Measurements from ENCODE around the gene OR6F1. TPM values are rescaled to one million over a fixed set of nuclear protein-coding genes. Genes with fewer than 3 reads are reported as not detected.

Gene OR6F1
- total and polyA plus RNA-seq, 10 of the 15 experiments (the other 5 are each of a cell fraction or from before 2014, with no cell fraction given), result not detected

GRCh38 chr1:247669225-247669624 lies 47.2 kb downstream of the OR6F1 start (continued):
- TF ChIP-seq REST (IDR thresholded peaks at IDR 0.05; ENCODE audit: low read depth, low read length) (no peak), MAX (IDR thresholded peaks at IDR 0.05; ENCODE audit: low read depth, low read length) (no peak), SMAD5 (IDR thresholded peaks at IDR 0.05; ENCODE audit: low read depth) (no peak), RB1 (IDR thresholded peaks at IDR 0.05; ENCODE audit: borderline replicate concordance) (no peak), IKZF1 (conservative IDR thresholded peaks at IDR 0.05) (no peak), ZNF592 (IDR thresholded peaks at IDR 0.05) (no peak)

Other genes with a start within 250 kb of the OR6F1 start
Only the 7 nearest of the 16 such genes appear.
- not detected in 2 replicates for gene OR2G3, start 111.1 kb downstream of the OR6F1 start, total RNA-seq (2014; rRNA removed)
- gene OR2G3, start 111.1 kb downstream of the OR6F1 start, total RNA-seq (2014; rRNA removed; fragmentation: Illumina TruSeq; extraction: Trizol), result not detected in 2 replicates
- not detected in 2 replicates for gene OR2G3, start 111.1 kb downstream of the OR6F1 start, total RNA-seq (2021)
- gene OR2G3, start 111.1 kb downstream of the OR6F1 start, polyA plus RNA-seq (2011; rRNA removed), result not detected in 2 replicates
- gene OR2G3, start 111.1 kb downstream of the OR6F1 start, polyA plus RNA-seq (2014; fragmentation: Illumina TruSeq; extraction: Trizol), result not detected in 2 replicates
- not detected for gene OR2G3, start 111.1 kb downstream of the OR6F1 start, polyA plus RNA-seq (2014; fragmentation: Nextera tagmentation; extraction: Ambion mirVana)
- not detected in 2 replicates for gene OR2G3, start 111.1 kb downstream of the OR6F1 start, polyA plus RNA-seq (2014; rRNA removed)
- not detected for gene OR2G3, start 111.1 kb downstream of the OR6F1 start, polyA plus RNA-seq (2016; fragmentation: Nextera tagmentation; extraction: Ambion mirVana)
- not detected in 2 replicates for gene OR13G1, start 36.9 kb downstream of the OR6F1 start, total RNA-seq (2014; rRNA removed)
- not detected in 2 replicates for gene OR13G1, start 36.9 kb downstream of the OR6F1 start, total RNA-seq (2014; rRNA removed; fragmentation: Illumina TruSeq; extraction: Trizol)
- not detected in 2 replicates for gene OR13G1, start 36.9 kb downstream of the OR6F1 start, total RNA-seq (2021)
- not detected in 2 replicates for gene OR13G1, start 36.9 kb downstream of the OR6F1 start, polyA plus RNA-seq (2011; rRNA removed)
- gene OR13G1, start 36.9 kb downstream of the OR6F1 start, polyA plus RNA-seq (2014; fragmentation: Illumina TruSeq; extraction: Trizol), result not detected in 2 replicates
- gene OR13G1, start 36.9 kb downstream of the OR6F1 start, polyA plus RNA-seq (2014; fragmentation: Nextera tagmentation; extraction: Ambion mirVana), result not detected
- gene OR13G1, start 36.9 kb downstream of the OR6F1 start, polyA plus RNA-seq (2014; rRNA removed), result not detected in 2 replicates
- gene OR13G1, start 36.9 kb downstream of the OR6F1 start, polyA plus RNA-seq (2016; fragmentation: Nextera tagmentation; extraction: Ambion mirVana), result not detected
- gene OR14K1, start 22.0 kb upstream of the OR6F1 start, total RNA-seq (2014; rRNA removed), result not detected in 2 replicates
- not detected in 2 replicates for gene OR14K1, start 22.0 kb upstream of the OR6F1 start, total RNA-seq (2014; rRNA removed; fragmentation: Illumina TruSeq; extraction: Trizol)
- not detected in 2 replicates for gene OR14K1, start 22.0 kb upstream of the OR6F1 start, total RNA-seq (2021)
- not detected in 2 replicates for gene OR14K1, start 22.0 kb upstream of the OR6F1 start, polyA plus RNA-seq (2011; rRNA removed)
- not detected in 2 replicates for gene OR14K1, start 22.0 kb upstream of the OR6F1 start, polyA plus RNA-seq (2014; fragmentation: Illumina TruSeq; extraction: Trizol)
- not detected for gene OR14K1, start 22.0 kb upstream of the OR6F1 start, polyA plus RNA-seq (2014; fragmentation: Nextera tagmentation; extraction: Ambion mirVana)
- not detected in 2 replicates for gene OR14K1, start 22.0 kb upstream of the OR6F1 start, polyA plus RNA-seq (2014; rRNA removed)
- gene OR14K1, start 22.0 kb upstream of the OR6F1 start, polyA plus RNA-seq (2016; fragmentation: Nextera tagmentation; extraction: Ambion mirVana), result not detected
- gene OR14A2, start 31.5 kb upstream of the OR6F1 start, total RNA-seq (2014; rRNA removed), result not detected in 2 replicates
- gene OR14A2, start 31.5 kb upstream of the OR6F1 start, total RNA-seq (2014; rRNA removed; fragmentation: Illumina TruSeq; extraction: Trizol), result not detected in 2 replicates
- not detected in 2 replicates for gene OR14A2, start 31.5 kb upstream of the OR6F1 start, total RNA-seq (2021)
- not detected in 2 replicates for gene OR14A2, start 31.5 kb upstream of the OR6F1 start, polyA plus RNA-seq (2011; rRNA removed)
- gene OR14A2, start 31.5 kb upstream of the OR6F1 start, polyA plus RNA-seq (2014; fragmentation: Illumina TruSeq; extraction: Trizol), result not detected in 2 replicates
- not detected for gene OR14A2, start 31.5 kb upstream of the OR6F1 start, polyA plus RNA-seq (2014; fragmentation: Nextera tagmentation; extraction: Ambion mirVana)
- not detected in 2 replicates for gene OR14A2, start 31.5 kb upstream of the OR6F1 start, polyA plus RNA-seq (2014; rRNA removed)
- not detected for gene OR14A2, start 31.5 kb upstream of the OR6F1 start, polyA plus RNA-seq (2016; fragmentation: Nextera tagmentation; extraction: Ambion mirVana)
- not detected in 2 replicates for gene OR1C1, start 43.9 kb upstream of the OR6F1 start, total RNA-seq (2014; rRNA removed)
- gene OR1C1, start 43.9 kb upstream of the OR6F1 start, total RNA-seq (2014; rRNA removed; fragmentation: Illumina TruSeq; extraction: Trizol), result not detected in 2 replicates
- not detected in 2 replicates for gene OR1C1, start 43.9 kb upstream of the OR6F1 start, total RNA-seq (2021)
- gene OR1C1, start 43.9 kb upstream of the OR6F1 start, polyA plus RNA-seq (2011; rRNA removed), result not detected in 2 replicates
- gene OR1C1, start 43.9 kb upstream of the OR6F1 start, polyA plus RNA-seq (2014; fragmentation: Illumina TruSeq; extraction: Trizol), result not detected in 2 replicates
- gene OR1C1, start 43.9 kb upstream of the OR6F1 start, polyA plus RNA-seq (2014; fragmentation: Nextera tagmentation; extraction: Ambion mirVana), result not detected
- gene OR1C1, start 43.9 kb upstream of the OR6F1 start, polyA plus RNA-seq (2014; rRNA removed), result not detected in 2 replicates
- gene OR1C1, start 43.9 kb upstream of the OR6F1 start, polyA plus RNA-seq (2016; fragmentation: Nextera tagmentation; extraction: Ambion mirVana), result not detected
- not detected in 2 replicates for gene OR14A16, start 107.5 kb upstream of the OR6F1 start, total RNA-seq (2014; rRNA removed)
- not detected in 2 replicates for gene OR14A16, start 107.5 kb upstream of the OR6F1 start, total RNA-seq (2014; rRNA removed; fragmentation: Illumina TruSeq; extraction: Trizol)
- gene OR14A16, start 107.5 kb upstream of the OR6F1 start, total RNA-seq (2021), result not detected in 2 replicates
- not detected in 2 replicates for gene OR14A16, start 107.5 kb upstream of the OR6F1 start, polyA plus RNA-seq (2011; rRNA removed)
- gene OR14A16, start 107.5 kb upstream of the OR6F1 start, polyA plus RNA-seq (2014; fragmentation: Illumina TruSeq; extraction: Trizol), result not detected in 2 replicates
- gene OR14A16, start 107.5 kb upstream of the OR6F1 start, polyA plus RNA-seq (2014; fragmentation: Nextera tagmentation; extraction: Ambion mirVana), result not detected
- gene OR14A16, start 107.5 kb upstream of the OR6F1 start, polyA plus RNA-seq (2014; rRNA removed), result not detected in 2 replicates
- not detected for gene OR14A16, start 107.5 kb upstream of the OR6F1 start, polyA plus RNA-seq (2016; fragmentation: Nextera tagmentation; extraction: Ambion mirVana)
- gene OR11L1, start 125.2 kb upstream of the OR6F1 start, total RNA-seq (2014; rRNA removed), result not detected in 2 replicates
- not detected in 2 replicates for gene OR11L1, start 125.2 kb upstream of the OR6F1 start, total RNA-seq (2014; rRNA removed; fragmentation: Illumina TruSeq; extraction: Trizol)
- gene OR11L1, start 125.2 kb upstream of the OR6F1 start, total RNA-seq (2021), result not detected in 2 replicates
- not detected in 2 replicates for gene OR11L1, start 125.2 kb upstream of the OR6F1 start, polyA plus RNA-seq (2011; rRNA removed)
- not detected in 2 replicates for gene OR11L1, start 125.2 kb upstream of the OR6F1 start, polyA plus RNA-seq (2014; fragmentation: Illumina TruSeq; extraction: Trizol)
- not detected for gene OR11L1, start 125.2 kb upstream of the OR6F1 start, polyA plus RNA-seq (2014; fragmentation: Nextera tagmentation; extraction: Ambion mirVana)
- not detected in 2 replicates for gene OR11L1, start 125.2 kb upstream of the OR6F1 start, polyA plus RNA-seq (2014; rRNA removed)
- gene OR11L1, start 125.2 kb upstream of the OR6F1 start, polyA plus RNA-seq (2016; fragmentation: Nextera tagmentation; extraction: Ambion mirVana), result not detected

All from GM12878 (cell line).